Left renal pelvis (tissue), 4 donors: ENCODE results near the gene PTPRG. TPM values are rescaled to one million over a fixed set of nuclear protein-coding genes. Genes with fewer than 3 reads are reported as not detected.

Source experiments
- DNase-seq, 4 donors: peaks; one replicate each; pipeline ENCODE4 v3.0.0-alpha.2; 2013; ENCODE audit warnings: low read depth in 4 of 4, low spot score in 3 of 4
- polyA plus RNA-seq, 4 donors: library from polyadenylated mRNA; unstranded; fragments of 120-200 nt; gene quantifications; one replicate each; pipeline ENCODE4 v1.2.1, GENCODE V29; 2013; ENCODE audit not compliant: insufficient read length in 4 of 4

The PTPRG gene
- polyA plus RNA-seq, 4 donors, result 42.4 to 90.2 (median 79.5) TPM

DNA sequence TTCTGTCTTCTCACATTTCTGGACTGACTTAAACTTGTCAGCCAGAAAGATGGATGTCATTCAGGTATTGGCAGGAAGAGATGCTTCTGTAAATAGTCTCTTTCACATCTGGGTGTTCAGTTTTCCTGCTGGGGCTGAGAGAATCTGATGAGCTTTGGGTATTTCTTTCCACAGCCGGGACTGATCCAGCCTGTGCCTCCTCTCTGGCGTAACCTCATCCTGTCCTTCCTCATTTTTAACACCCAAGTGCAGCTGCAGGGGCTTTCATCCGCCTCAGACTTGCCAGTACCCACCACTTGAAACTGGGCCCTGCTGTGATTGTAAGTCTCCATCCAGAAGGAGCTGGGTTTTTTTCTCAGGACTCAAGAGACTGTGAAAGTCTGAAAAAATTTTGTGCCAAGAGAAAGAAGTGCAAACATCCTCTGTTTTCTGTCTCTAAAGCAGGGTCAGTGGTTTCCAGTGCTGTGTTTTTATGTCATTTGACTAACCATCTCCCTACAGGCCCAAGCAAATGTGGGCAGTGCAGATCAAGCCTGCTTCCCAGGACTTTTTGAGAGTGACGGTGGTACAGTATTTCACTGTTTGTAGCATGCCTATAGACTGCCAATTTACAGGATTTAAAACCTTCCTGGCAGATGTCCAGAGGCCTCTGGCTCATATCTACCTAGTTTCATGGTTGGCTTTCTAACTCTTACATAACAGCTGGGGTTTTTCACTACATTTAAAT is 342.7 kb downstream of the PTPRG start:
- no peak for DNase-seq

DNA sequence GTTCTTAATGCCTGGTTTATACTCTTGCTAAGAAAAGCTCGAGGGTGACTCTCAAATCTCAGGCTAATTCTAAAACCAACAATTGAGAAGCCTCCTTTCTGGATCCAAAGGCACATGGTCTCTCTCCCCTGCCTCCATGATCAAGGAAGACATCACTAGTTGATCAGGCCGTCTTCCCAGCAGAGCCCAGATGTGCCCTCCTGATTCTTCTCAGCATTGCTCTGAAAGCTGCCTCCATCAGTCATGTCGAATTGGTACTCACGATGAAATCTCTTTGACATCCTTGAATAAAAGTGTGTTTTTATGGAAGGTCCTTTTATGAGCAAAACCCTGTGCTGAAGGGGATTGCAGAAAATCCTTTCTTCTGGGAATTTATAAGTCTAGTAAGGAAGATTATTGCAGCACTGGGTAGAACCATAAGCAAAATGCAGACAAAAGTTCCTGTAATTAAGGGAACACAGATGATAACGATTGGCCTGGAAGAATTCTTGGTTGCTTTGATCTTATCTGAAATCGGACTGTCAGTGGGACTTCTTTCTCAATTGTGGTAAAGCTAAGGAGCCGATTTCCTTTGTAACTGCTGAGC is 345.9 kb downstream of the PTPRG start:
- DNase-seq, result no peak

DNA sequence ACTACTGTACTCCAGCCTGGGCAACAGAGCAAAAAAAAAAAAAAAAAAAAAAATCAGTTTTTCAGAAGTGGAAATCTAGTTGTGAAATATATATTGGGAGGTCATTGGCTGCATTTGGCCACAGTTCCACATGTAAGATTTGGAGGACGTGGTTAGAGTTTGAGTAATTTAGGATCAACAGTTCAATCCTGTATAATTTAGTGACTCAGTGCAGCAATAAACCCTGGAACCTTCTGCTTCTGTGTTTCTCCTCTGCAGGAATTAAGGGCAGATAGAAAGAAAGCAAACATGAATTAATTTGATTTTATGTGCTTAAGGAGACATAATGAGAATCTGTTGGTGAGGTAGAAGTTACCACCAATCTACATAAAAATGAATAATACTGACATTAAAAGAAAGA is 347.0 kb downstream of the PTPRG start:
- DNase-seq, result no peak

DNA sequence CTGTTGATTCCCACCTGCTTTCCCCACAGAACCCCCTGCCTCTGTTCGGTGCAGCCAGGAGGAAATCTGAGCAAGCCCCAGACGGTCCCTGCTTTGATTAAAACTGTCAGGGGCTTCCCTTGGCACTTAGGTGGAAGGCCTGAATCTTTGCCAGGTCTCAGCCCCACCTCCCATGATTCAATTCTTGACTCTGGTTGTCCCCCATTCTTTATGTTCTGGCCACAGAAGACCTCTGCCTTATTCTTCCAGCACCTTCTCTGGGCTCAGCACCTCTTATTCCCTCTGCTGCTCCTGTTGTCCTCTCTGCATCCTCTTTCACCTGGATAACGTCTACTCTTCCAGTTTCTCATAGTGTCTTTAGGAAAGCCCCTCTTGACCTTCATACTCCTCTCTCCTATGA is 349.4 kb downstream of the PTPRG start:
- no peak for DNase-seq

DNA sequence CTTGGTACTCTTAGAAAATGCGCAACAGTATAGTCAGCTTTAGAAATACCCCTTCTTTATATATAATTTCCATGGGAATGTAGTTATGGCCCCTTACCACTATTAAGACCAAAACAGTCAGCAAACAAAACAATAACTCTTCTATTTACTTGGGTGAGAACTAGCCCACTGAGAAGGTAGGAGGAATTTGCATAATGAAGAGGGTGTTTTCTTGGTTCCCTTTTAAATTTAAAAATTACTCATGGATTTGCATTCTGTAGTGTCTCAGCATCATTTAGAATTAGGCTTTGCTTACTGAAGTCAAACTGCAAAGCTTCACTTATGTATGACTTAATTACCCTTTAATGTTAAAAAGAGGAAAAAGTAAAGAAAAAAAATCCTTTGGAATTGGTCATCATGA is 350.8 kb downstream of the PTPRG start:
- no peak for DNase-seq

DNA sequence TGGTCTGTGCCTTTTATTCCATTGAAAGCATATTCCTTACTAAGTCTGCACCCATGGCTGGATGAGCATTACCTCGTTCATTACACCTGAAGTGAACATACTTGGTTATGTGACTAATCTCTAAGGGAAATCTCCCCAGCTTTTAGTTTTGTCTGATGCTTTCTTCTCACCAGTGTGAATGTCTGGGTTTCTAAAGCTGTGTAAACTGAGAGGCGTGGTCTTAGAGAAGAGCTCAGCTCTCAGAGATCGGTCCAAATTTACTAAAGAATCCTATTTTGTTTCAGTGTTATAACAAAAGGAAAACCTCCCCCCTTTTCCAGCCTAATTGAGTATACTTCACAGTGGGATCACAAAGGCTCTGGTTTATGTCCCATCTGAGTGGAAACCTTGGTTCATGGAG is 352.3 kb downstream of the PTPRG start:
- DNase-seq, result no peak

DNA sequence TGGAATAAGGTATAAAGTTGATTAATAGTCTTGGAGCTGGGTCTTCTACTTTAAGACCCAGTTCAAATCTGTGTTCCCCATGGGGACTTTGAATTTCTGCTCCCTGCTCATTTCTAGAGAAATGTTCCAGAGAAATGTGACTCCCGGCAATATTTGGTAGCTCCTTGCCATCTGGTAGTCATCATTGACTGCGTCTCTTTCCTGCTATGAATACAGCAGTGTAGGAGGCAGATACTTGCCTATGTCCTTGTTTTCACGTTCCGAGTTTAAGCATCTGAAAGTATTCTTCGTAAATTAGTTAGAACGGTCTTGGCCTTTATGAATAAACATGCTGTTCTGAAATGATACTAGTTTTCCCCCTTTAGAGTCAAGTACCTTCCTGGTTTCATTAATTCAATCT is 352.9 kb downstream of the PTPRG start:
- no peak for DNase-seq

DNA sequence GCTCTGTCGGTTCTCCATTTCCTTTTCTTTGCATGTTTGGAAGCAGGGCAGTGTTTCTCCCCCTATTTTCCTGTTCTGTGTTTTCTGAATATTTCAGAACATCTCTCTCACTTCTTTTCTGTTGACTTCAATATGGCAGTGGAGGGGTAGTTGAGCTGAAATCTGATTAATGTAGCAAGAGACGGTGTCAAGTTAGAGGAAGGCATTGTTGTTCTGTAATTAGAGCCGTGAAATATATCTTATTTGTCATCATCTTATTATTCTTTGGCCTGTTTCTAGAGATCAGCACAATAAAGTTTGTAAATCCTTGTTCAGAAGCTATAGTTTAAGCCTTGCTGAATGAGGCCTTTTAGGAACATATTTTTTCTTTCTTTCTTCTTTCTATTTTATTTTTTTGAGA is 353.9 kb downstream of the PTPRG start:
- no peak for DNase-seq

DNA sequence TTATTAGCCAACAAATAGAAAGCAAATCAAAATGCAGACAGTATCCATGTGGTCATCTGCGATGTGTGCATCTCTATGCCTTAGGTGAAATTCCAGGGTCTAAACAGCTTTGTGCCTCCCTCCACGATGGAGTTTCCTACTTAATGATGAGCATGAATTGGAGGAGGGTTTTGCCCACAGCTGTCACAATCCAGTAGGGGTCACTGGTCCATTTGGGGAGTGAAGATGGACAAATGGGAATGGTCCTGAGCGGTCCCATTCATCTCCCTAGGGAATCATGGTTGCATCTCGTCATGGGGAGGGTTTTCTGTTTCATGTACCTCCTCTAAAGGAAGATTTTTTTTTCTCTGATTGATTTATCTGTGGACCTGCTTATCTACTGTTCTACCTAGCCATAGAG is 358.0 kb downstream of the PTPRG start:
- DNase-seq, result no peak

DNA sequence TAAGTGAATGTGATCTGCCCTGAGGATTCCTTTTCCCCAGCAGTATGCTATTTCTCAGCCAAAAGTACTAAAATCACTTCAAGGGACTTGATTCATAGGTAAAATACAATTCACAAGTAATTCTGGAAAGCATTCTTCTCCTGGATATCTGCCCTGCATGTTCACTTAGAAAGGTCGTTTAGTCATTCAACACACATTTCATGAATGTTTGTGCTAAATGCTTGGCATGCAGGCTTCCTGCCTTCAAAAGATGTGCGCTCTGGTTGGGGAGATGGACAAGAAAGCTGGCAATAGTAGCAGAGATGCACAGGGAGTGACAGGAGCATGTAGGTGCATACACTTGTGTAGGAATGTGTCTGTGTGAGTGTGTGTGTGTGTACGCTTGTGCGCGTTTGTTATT is 360.7 kb downstream of the PTPRG start:
- DNase-seq, result no peak

DNA sequence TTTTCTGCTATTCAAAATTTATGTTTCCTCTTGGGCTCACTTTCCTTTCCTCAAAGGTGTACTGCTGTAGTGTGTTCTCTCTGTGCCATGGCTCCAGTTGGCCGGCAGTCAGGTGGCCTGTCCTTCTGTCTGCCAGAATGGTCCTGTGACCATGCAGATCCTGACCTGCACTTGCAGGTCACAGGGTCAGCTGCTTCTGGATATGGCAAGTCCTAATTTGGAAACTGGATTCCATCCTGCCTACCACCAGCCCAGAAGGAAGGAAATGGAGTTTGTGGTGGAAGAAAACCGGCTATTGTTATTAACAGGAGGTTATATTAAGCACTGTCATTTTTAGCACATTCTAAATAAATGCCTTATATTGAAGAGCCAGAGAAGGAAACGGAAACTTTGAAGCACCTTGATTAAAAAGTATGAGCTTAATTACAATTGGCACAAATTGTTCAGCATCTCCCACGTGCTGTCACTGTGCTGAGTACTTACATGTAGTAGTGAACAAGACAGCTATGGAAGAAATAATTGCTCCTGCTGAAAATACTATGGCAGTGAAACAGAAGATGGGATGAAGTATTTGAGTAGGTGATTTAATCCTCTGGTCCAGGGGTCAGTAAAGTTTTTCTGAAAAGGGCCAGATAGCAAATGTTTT is 362.8 kb downstream of the PTPRG start:
- DNase-seq, result no peak

DNA sequence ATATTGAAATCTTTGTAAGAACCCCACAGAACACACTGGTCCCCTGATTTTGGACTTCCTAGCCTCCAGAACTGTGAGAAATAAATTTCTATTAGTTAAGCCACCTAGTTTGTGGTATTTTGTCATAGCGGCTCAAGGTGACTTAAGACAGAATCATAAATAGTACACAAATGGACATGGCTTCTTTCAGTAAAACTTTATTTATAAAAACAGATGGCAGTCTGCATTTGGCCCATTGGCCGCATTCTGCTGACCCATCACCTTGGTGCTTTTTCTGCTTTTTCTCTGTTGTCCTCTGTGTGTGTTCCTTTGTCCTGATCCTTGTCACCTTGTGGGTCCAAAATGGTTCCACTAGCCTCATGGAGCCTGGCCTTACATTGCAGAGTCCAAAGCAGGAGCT is 363.6 kb downstream of the PTPRG start:
- DNase-seq, result no peak

DNA sequence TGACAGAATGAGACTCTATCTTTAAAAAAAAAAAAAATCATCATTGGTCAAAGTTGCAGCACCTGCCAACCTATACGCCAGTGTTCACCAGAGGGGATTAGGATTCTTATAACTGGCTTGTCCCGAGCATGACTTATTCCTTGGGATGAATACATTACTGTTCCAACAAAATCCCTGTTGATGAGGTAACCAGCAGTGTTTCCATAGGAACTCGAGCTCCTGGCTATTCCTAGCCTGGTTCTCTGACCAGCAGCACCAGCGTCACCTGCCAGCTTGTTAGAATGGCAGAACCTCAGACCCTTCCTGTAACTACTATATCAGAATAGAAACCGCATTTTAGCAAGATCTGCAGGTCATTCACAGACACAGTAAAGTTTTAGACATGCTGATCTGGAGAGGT is 364.4 kb downstream of the PTPRG start:
- no peak for DNase-seq

DNA sequence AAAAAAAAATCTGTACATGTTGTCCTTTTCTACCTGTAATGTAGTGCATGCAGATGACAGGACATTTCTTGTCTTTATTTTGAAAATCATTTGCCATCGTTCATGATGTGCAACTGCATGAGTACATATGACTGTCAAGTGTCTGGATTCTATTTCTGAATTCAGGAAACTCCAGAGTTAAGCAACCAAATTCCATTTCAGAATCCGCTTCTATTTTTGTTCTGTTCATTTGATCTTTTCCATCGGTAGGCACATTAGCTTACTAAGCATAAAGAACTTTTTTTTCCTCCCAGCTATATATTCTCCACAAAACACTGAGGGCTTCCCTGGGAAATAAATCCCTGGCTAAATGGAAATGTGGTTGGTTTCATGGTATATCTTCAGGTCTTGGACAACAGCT is 365.6 kb downstream of the PTPRG start:
- no peak for DNase-seq

DNA sequence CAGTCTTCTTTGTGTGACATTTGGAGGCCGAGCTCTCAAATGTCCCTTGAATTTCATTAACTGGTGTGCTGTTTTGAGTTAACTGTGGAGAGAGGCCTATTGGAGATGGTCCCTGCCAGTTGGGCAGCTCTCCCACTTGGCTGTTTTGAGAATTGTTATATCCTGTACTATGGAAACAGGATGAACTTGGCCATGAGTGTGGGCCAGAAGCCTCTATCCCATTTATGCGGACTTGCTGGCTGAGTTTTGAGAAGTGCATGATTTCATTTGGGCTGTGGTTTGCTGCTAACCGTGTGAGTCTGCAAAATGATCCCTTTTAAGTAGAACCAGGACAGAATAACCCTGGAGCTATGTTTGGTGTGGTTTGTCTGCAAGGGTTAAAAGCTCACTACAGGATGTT is 366.0 kb downstream of the PTPRG start:
- DNase-seq, result no peak

DNA sequence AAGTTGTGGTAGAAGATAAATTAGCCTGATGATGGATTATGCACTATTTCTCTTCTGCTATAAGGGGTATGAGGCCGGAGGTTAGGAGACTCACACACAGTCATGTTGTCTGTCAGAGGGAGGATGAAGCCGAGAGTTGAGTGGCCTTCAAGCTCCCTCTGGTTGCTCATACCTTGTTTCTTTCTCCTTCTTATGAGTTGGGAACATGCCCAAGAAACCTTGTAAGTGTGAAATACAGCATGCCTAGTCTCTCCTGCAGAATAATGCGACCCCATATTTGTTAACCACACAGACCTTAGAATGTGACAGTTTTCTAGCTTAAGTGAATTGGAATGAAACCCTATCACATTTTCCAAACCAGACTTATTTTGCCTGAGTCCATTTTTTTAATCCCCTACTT is 366.7 kb downstream of the PTPRG start:
- DNase-seq, result no peak

DNA sequence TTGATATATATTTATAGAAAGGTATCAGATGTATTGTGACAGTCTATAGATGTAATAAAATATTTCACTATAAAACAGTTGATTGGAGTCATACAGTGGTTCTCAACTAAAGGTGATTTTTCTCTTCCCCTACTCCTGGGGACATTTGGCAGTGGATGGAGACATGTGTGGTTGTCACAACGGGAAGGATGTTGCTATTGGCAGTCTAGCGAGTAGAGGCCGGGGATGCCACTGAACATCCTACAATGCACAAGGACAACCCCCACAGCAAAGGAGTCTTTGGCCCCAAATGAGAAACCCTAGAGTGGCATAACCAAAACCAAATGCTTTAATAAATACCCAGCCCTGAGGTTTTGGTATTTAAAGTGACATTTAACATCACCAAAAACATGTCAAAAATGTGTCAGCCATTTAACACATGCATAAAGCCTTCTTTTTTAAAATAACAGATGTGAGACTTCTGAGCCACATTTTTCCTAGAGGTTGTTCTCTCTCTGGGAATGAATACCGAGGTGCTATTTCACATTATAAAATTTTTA is 367.5 kb downstream of the PTPRG start:
- DNase-seq, result no peak

DNA sequence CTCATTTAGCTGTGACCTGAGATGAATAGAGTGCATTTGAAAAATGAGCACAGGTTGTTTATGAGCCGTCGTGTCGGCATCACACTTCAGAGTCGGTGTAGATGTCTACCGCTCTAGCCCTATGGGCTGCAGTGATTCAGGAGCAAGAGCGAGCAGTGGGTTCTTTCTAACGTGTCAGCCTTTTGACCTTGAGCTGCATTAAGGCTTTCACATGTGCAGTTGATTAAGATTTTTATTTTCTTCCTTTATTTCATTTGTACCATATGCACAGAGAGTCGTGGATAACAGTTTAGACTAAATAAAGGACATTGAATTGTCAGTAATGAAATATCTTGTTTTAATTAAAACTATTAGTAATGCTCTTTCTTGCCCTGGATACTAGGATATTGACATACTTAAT is 368.2 kb downstream of the PTPRG start:
- DNase-seq, result no peak

DNA sequence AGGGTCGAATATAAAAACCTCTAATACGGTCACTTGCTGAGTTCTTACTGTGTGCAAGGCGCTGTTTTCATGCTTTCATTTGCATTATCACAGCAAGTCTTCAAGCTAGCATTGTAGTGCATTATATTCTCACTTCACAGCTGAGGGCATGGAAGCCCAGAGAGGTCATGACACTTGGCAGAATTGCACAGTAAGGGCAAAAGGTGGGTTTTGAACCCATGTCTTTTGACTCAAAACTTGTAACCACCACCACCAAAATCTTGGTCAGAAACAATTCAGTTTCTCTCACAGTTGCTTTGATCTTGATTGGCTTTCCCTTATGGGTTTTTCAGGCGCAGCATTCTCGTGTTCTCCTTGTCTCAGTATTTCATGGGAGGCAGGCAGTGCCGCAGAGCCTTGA is 371.1 kb downstream of the PTPRG start:
- DNase-seq, result no peak

DNA sequence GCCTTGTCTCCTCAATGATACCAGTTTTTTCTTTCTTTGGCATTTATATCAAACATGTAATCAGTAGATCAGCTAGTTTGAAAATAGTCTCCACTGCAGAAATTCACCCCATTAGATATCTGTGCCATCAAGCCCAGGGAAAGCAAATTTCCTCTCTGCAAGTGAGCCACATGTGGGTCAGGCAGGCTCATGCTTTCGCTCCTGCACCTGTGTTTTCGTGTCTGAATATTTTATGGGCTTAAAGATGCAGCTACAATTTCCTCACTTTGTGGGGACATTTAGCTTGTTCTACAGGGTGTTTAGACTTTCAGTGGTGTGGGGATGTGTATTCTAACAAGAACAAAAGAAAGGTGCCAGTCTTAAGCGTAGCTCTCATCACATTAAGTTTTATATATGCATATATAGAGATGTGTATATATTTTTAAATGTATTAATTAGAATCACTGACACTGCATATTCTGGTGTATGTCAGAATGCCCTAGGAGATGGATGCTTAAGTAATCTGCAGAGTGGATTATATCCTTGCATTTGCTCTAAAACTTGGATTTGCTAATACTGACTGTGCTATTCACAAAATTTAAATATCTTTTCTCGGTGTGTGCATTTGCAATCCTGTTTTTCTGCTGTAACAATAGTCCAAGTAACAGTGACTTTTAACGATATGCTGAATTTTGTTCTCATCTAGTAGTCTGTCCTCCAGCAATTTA is 372.6 kb downstream of the PTPRG start:
- DNase-seq, result no peak

DNA sequence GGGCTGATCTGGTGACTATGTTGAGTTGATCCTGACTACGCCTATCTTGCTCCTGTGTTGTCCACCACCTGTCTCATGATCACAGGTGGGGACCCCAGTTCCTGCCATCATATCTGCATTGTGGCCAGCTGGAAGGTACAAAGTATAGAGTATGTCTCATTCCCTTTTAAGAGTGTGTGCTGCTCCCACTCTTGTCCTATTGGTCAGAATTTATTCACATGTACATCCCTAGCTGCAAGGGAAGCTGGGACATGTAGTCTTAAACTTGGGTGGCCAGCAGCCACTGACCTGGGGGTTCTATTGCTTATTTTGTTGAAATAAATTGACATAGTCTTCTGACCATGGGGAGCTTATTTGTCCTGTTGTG is 373.1 kb downstream of the PTPRG start:
- DNase-seq, result no peak

DNA sequence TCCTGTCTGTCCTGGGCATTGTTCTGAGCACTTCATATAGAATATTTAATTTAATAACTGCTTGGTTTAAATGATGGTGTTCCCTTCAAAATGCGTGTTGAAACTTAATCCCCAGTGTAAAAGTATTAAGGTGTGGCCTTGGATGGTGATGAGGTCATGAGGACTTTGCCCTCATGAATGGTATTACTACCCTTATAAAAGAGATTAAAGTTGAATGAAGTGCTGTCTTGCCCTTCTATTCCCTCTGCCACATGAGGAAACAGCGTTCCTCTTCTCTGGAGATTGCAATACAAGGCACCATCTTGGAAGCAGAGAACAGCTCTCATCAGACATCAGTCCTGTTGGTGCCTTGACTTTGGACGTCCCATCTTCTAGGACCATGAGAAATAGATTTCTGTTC is 374.4 kb downstream of the PTPRG start:
- DNase-seq, result no peak
